Body of pancreas (tissue), 4 donors: ENCODE data around the gene VKORC1.

Experiments
- POLR2A ChIP-seq, 3 donors: fragments of 450-650 bp; IDR thresholded peaks; one replicate each; pipeline ENCODE4 v1.6.1; 2016; ENCODE audit warnings: antibody characterized with exemption in 3 of 3, mild to moderate bottlenecking in 2 of 3
- TF ChIP-seq, protein P1 (sequence below), 7 experiments: fragments of 450-650 bp in 4 of 7; fragments of 200-600 bp in 3 of 7; sonication (generic) in 3 of 7; IDR thresholded peaks; one replicate each; pipeline ENCODE4 v1.5.1; 2016 to 2019; ENCODE audit warnings: antibody characterized with exemption in 7 of 7

DNA sequence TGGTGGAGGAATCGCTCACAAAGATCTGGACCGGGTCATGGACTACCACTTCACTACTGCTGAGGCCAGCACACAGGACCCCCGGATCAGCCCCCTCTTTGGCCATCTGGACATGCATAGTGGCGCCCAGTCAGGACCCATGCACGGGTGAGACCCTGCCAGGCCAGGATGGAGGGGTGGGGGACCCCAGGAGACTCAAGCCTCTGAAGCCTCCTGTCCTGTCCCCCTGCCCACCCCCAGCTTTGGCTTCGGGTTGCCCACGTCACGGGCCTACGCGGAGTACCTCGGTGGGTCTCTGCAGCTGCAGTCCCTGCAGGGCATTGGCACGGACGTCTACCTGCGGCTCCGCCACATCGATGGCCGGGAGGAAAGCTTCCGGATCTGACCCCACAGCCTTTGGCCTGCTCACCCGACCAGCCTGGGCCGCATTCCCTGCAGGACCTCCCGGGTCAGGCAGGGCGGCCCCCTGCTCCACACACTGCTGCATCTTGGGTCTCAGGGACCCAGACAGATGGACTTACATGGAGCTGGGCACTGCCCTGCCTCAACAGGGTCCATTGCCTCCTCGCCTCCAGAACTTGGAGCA, 17.4 kb upstream of the VKORC1 start:
- TF ChIP-seq, protein P1, sequence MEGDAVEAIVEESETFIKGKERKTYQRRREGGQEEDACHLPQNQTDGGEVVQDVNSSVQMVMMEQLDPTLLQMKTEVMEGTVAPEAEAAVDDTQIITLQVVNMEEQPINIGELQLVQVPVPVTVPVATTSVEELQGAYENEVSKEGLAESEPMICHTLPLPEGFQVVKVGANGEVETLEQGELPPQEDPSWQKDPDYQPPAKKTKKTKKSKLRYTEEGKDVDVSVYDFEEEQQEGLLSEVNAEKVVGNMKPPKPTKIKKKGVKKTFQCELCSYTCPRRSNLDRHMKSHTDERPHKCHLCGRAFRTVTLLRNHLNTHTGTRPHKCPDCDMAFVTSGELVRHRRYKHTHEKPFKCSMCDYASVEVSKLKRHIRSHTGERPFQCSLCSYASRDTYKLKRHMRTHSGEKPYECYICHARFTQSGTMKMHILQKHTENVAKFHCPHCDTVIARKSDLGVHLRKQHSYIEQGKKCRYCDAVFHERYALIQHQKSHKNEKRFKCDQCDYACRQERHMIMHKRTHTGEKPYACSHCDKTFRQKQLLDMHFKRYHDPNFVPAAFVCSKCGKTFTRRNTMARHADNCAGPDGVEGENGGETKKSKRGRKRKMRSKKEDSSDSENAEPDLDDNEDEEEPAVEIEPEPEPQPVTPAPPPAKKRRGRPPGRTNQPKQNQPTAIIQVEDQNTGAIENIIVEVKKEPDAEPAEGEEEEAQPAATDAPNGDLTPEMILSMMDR (IDR thresholded peaks at IDR 0.05): no peak
- no peak for TF ChIP-seq POLR2A (IDR thresholded peaks at IDR 0.05)
